ENCODE measurements around the gene EIF4E2.

EIF4E2 gene

GRCh38 chr2:232588680-232589585 is 38.4 kb downstream of the EIF4E2 start:
- no peak overlapping the region for H3K4me3 ChIP-seq (ENCODE audit: low read depth, low read length)
- no peak for TF ChIP-seq CTCF (IDR thresholded peaks at IDR 0.05; ENCODE audit: insufficient read depth, low read length, missing control alignments)
- DNase-seq (ENCODE audit: low read depth, low spot score) = no peak
- POLR2A ChIA-PET = no interaction called here
- CTCF ChIA-PET = interaction anchor here (0.6 to 0.7 kb wide), 2 partner anchors 10 to 19 kb away, joined by 4 to 5 read pairs; no protein-coding TSS in a partner anchor

GRCh38 chr2:232592772-232593395 is 42.4 kb downstream of the EIF4E2 start:
- no peak overlapping the region for H3K4me3 ChIP-seq (ENCODE audit: low read depth, low read length)
- DNase-seq (ENCODE audit: low read depth, low spot score) = peak; percentile 57
- ChIA-PET POLR2A (no interaction called here), CTCF (interaction anchor here (2.0 to 4.4 kb wide), 2 partner anchors 11 to 59 kb away, joined by 5 to 30 read pairs; no protein-coding TSS in a partner anchor)
- peak; percentile 13 for TF ChIP-seq CTCF (IDR thresholded peaks at IDR 0.05; ENCODE audit: insufficient read depth, low read length, missing control alignments)

DNA sequence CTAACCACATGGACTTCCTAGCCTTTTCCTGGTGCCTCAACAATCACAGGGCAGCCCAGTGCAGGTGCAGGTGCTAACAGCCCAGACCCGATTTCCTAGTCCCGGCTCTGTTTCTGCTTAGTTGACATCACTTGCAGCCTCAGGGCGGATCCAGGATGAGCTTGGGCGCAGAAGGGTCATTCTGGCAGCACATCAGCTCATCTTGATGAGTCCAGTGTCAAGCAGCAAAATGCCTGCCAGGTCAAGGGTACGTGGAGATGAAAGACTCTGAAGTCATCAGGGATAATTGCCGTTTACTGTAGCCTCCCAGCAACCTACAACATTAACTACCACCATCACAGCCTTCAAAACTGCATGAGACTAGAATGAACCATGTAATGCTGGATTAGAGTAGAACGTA is 43.5 kb downstream of the EIF4E2 start:
- no peak for TF ChIP-seq CTCF (IDR thresholded peaks at IDR 0.05; ENCODE audit: insufficient read depth, low read length, missing control alignments)
- ChIA-PET CTCF (interaction anchor here (2.0 to 4.4 kb wide), 2 partner anchors 10 to 58 kb away, joined by 5 to 30 read pairs; no protein-coding TSS in a partner anchor), POLR2A (no interaction called here)
- H3K4me3 ChIP-seq (ENCODE audit: low read depth, low read length) = no peak overlapping the region
- no peak for DNase-seq (ENCODE audit: low read depth, low spot score)

- no peak for TF ChIP-seq CTCF (IDR thresholded peaks at IDR 0.05; ENCODE audit: insufficient read depth, low read length, missing control alignments)
- CTCF ChIA-PET = interaction anchor here (3.3 kb wide), 1 partner anchor 8 kb away, joined by 10 read pairs; no protein-coding TSS in a partner anchor
These were observed 47.0 kb downstream of the EIF4E2 start for GRCh38 chr2:232597362-232598079.

GRCh38 chr2:232598293-232598692 is 47.8 kb downstream of the EIF4E2 start:
- CTCF ChIA-PET = interaction anchor here (1.0 to 1.2 kb wide), 2 partner anchors 13 to 85 kb away, joined by 3 to 4 read pairs; no protein-coding TSS in a partner anchor
- no peak for TF ChIP-seq CTCF (IDR thresholded peaks at IDR 0.05; ENCODE audit: insufficient read depth, low read length, missing control alignments)
- no peak overlapping the region for H3K4me3 ChIP-seq (ENCODE audit: low read depth, low read length)
- POLR2A ChIA-PET = no interaction called here
- DNase-seq (ENCODE audit: low read depth, low spot score) = no peak

More at GRCh38 chr2:232597362-232598079, 47.0 kb downstream of the EIF4E2 start:
- POLR2A ChIA-PET = no interaction called here
- no peak for DNase-seq (ENCODE audit: low read depth, low spot score)
- H3K4me3 ChIP-seq (ENCODE audit: low read depth, low read length) = no peak overlapping the region

Measured in AG04449 (cell line).